GM23338 (cell line): ENCODE data around the gene ABL1. TPM values are rescaled to one million over a fixed set of nuclear protein-coding genes. Genes with fewer than 3 reads are reported as not detected.

Experiments
- ATAC-seq: fragments of 200-7000 bp; cut with Tn5 transposase; 3 replicates; pipeline ENCODE4 v1.9.1; 2020
- DNase-seq: peaks from one replicate; pipeline ENCODE4 v3.0.0-alpha.2; 2015; ENCODE audit warnings: low spot score
- H2AFZ ChIP-seq: fragments of 200-600 bp; sonication (generic); 2 replicates; pipeline ENCODE4 v1.8.0; 2016; ENCODE audit warnings: antibody characterized with exemption, mild to moderate bottlenecking, moderate library complexity
- H3F3A ChIP-seq: fragments of 200-600 bp; sonication (generic); replicated peaks from 2 replicates; pipeline ENCODE4 v1.8.0; 2017; ENCODE audit warnings: antibody characterized with exemption, mixed run types, low read depth
- H3K27ac ChIP-seq: fragments of 200-600 bp; sonication (generic); 2 replicates; pipeline ENCODE4 v1.6.1; 2016; ENCODE audit warnings: low read depth
- H3K27me3 ChIP-seq: fragments of 200-600 bp; sonication (generic); 2 replicates; pipeline ENCODE4 v1.8.0; 2016; ENCODE audit warnings: mild to moderate bottlenecking, mixed run types, moderate library complexity; ENCODE audit not compliant: insufficient read depth
- H3K36me3 ChIP-seq: fragments of 200-600 bp; sonication (generic); 2 replicates; pipeline ENCODE4 v1.8.0; 2016; ENCODE audit warnings: mild to moderate bottlenecking; ENCODE audit not compliant: insufficient read depth
- H3K4me1 ChIP-seq: fragments of 200-600 bp; sonication (generic); 2 replicates; pipeline ENCODE4 v1.8.0; 2016; ENCODE audit warnings: mild to moderate bottlenecking, moderate library complexity; ENCODE audit not compliant: insufficient read depth
- H3K4me2 ChIP-seq: fragments of 200-600 bp; sonication (generic); 2 replicates; pipeline ENCODE4 v1.7.1; 2017; ENCODE audit warnings: mixed run types
- H3K4me3 ChIP-seq: fragments of 200-600 bp; sonication (generic); 2 replicates; pipeline ENCODE4 v1.6.1; 2016; ENCODE audit warnings: mixed run types
- H3K79me2 ChIP-seq: fragments of 200-600 bp; sonication (generic); replicated peaks from 2 replicates; pipeline ENCODE4 v1.8.0; 2017; ENCODE audit warnings: mild to moderate bottlenecking; ENCODE audit not compliant: insufficient read depth
- H3K9me2 ChIP-seq: fragments of 200-600 bp; sonication (generic); 2 replicates; pipeline ENCODE4 v1.8.0; 2017; ENCODE audit not compliant: insufficient read depth
- H4K20me1 ChIP-seq: fragments of 200-600 bp; sonication (generic); replicated peaks from 2 replicates; pipeline ENCODE4 v1.8.0; 2017; ENCODE audit warnings: mild to moderate bottlenecking; ENCODE audit not compliant: insufficient read depth
- H3K27ac Mint-ChIP-seq: 2 replicates; pipeline ENCODE4 v1.8.0; 2020; ENCODE audit warnings: inconsistent platforms, mild to moderate bottlenecking, moderate library complexity, mixed read lengths
- H3K27me3 Mint-ChIP-seq: 3 replicates; pipeline ENCODE4 v1.8.0; 2022; ENCODE audit warnings: low read depth, mild to moderate bottlenecking, moderate library complexity, mixed read lengths, inconsistent platforms; ENCODE audit not compliant: insufficient read depth, poor library complexity
- H3K36me3 Mint-ChIP-seq: 3 replicates; pipeline ENCODE4 v1.8.0; 2021; ENCODE audit warnings: low read depth, mild to moderate bottlenecking, inconsistent platforms, moderate library complexity, mixed read lengths
- H3K4me1 Mint-ChIP-seq: 3 replicates; pipeline ENCODE4 v1.8.0; 2020; ENCODE audit warnings: mild to moderate bottlenecking, inconsistent platforms, mixed read lengths
- H3K4me3 Mint-ChIP-seq: 3 replicates; pipeline ENCODE4 v1.8.0; 2021; ENCODE audit warnings: moderate library complexity, mild to moderate bottlenecking, inconsistent platforms, mixed read lengths
- H3K9me3 Mint-ChIP-seq: 3 replicates; pipeline ENCODE4 v1.8.0; 2020; ENCODE audit warnings: moderate library complexity, mild to moderate bottlenecking, inconsistent platforms, mixed read lengths
- EZH2 ChIP-seq: fragments of 200-600 bp; sonication (generic); IDR thresholded peaks from one replicate; pipeline ENCODE4 v1.8.0; 2017; ENCODE audit warnings: antibody characterized with exemption, mild to moderate bottlenecking, low read depth; ENCODE audit not compliant: unreplicated experiment
- JUNB ChIP-seq: IDR thresholded peaks from one replicate; pipeline ENCODE4 v1.6.1; 2016; ENCODE audit warnings: antibody characterized with exemption; ENCODE audit not compliant: unreplicated experiment
- NANOG ChIP-seq: IDR thresholded peaks from 2 replicates; pipeline ENCODE4 v1.6.1; 2016; ENCODE audit warnings: antibody characterized with exemption, borderline replicate concordance
- POLR2AphosphoS5 ChIP-seq: IDR thresholded peaks from 2 replicates; pipeline ENCODE4 v1.6.1; 2016; ENCODE audit warnings: antibody characterized with exemption, low read depth
- STAT1 ChIP-seq: IDR thresholded peaks from one replicate; pipeline ENCODE4 v1.6.1; 2016; ENCODE audit warnings: antibody characterized with exemption; ENCODE audit not compliant: unreplicated experiment
- ZNF331 ChIP-seq: fragments of 250-450 bp; sonication (Bioruptor Pico); IDR thresholded peaks from 2 replicates; pipeline ENCODE4 v1.5.0; 2020; ENCODE audit warnings: low read depth, mild to moderate bottlenecking, moderate library complexity
- polyA plus RNA-seq: library from polyadenylated mRNA; unstranded; fragments of >200 nt; fragmentation: Nextera tagmentation; extraction: Ambion mirVana; gene quantifications from 2 replicates; pipeline ENCODE4 v1.2.1, GENCODE V29; 2016
- total RNA-seq: library from RNA; depleted of rRNA; stranded (reverse); fragments of >200 nt; shearing (Covaris generic); gene quantifications from 2 replicates; pipeline ENCODE4 v1.2.3, GENCODE V29; 2014
- TF ChIP-seq, protein P1 (sequence below): fragments of 250-450 bp; sonication (Bioruptor Pico); IDR thresholded peaks from 2 replicates; pipeline ENCODE4 v1.5.0; 2020; ENCODE audit warnings: mild to moderate bottlenecking, moderate library complexity
- TF ChIP-seq, protein P2 (sequence below): IDR thresholded peaks from 2 replicates; pipeline ENCODE4 v1.6.1; 2016; ENCODE audit warnings: antibody characterized with exemption
- TF ChIP-seq, protein P3 (sequence below): IDR thresholded peaks from one replicate; pipeline ENCODE4 v1.6.1; 2018; ENCODE audit warnings: antibody characterized with exemption; ENCODE audit not compliant: unreplicated experiment

ABL1 gene
- total and polyA plus RNA-seq, 2 experiments from 2014 or later: 20.7 to 85.1 TPM

DNA sequence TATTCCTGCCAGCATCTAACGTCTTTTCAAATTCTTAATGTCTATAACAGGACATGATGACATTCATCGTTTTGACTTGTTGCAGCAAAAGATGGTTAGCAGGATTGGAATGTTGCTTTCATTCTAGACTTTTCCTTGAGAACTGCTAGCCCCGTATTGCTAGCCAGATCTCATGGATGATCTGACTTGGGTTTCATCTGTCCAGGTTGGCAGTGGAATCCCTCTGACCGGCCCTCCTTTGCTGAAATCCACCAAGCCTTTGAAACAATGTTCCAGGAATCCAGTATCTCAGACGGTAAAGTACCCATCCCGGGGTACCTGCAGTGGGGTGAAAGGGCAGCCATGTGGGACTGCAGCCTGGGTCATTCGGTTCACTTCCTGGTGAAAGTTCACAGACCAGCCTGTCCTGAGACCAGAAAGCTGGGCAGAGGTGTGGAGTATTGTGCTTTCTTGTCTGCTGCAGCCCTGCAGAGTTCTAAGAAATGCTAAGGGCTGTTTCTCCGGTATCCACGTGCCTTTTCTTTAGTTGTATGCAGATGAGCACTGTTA, 44.9 kb downstream of the ABL1 start:
- Histone ChIP-seq H3K27ac (no peak overlapping the region; the same call in 1 of the 2 replicates), H4K20me1 (peaks cover 6% of the 10 kb centered on the region), H2AFZ (no peak overlapping the region), H3K4me2 (no peak overlapping the region), H3K36me3 (peaks cover 57% of the 10 kb centered on the region), H3K79me2 (no peaks in the 10 kb centered on the region), H3K4me1 (no peaks in the 10 kb centered on the region), H3F3A (no peaks in the 10 kb centered on the region), H3K27me3 (no peaks in the 10 kb centered on the region), H3K9me2 (no peaks in the 10 kb centered on the region), H3K4me3 (no peak overlapping the region)
- Mint-ChIP-seq H3K9me3 (no peaks in the 10 kb centered on the region), H3K4me1 (0 out of 3 replicates have a peak, but pooled peaks cover 2% of the 10 kb centered on the region), H3K4me3 (no peak overlapping the region), H3K27me3 (peaks cover 6% of the 10 kb centered on the region), H3K36me3 (peaks cover 80% of the 10 kb centered on the region), H3K27ac (no peak overlapping the region)
- DNase-seq: no peak
- TF ChIP-seq, protein P1, sequence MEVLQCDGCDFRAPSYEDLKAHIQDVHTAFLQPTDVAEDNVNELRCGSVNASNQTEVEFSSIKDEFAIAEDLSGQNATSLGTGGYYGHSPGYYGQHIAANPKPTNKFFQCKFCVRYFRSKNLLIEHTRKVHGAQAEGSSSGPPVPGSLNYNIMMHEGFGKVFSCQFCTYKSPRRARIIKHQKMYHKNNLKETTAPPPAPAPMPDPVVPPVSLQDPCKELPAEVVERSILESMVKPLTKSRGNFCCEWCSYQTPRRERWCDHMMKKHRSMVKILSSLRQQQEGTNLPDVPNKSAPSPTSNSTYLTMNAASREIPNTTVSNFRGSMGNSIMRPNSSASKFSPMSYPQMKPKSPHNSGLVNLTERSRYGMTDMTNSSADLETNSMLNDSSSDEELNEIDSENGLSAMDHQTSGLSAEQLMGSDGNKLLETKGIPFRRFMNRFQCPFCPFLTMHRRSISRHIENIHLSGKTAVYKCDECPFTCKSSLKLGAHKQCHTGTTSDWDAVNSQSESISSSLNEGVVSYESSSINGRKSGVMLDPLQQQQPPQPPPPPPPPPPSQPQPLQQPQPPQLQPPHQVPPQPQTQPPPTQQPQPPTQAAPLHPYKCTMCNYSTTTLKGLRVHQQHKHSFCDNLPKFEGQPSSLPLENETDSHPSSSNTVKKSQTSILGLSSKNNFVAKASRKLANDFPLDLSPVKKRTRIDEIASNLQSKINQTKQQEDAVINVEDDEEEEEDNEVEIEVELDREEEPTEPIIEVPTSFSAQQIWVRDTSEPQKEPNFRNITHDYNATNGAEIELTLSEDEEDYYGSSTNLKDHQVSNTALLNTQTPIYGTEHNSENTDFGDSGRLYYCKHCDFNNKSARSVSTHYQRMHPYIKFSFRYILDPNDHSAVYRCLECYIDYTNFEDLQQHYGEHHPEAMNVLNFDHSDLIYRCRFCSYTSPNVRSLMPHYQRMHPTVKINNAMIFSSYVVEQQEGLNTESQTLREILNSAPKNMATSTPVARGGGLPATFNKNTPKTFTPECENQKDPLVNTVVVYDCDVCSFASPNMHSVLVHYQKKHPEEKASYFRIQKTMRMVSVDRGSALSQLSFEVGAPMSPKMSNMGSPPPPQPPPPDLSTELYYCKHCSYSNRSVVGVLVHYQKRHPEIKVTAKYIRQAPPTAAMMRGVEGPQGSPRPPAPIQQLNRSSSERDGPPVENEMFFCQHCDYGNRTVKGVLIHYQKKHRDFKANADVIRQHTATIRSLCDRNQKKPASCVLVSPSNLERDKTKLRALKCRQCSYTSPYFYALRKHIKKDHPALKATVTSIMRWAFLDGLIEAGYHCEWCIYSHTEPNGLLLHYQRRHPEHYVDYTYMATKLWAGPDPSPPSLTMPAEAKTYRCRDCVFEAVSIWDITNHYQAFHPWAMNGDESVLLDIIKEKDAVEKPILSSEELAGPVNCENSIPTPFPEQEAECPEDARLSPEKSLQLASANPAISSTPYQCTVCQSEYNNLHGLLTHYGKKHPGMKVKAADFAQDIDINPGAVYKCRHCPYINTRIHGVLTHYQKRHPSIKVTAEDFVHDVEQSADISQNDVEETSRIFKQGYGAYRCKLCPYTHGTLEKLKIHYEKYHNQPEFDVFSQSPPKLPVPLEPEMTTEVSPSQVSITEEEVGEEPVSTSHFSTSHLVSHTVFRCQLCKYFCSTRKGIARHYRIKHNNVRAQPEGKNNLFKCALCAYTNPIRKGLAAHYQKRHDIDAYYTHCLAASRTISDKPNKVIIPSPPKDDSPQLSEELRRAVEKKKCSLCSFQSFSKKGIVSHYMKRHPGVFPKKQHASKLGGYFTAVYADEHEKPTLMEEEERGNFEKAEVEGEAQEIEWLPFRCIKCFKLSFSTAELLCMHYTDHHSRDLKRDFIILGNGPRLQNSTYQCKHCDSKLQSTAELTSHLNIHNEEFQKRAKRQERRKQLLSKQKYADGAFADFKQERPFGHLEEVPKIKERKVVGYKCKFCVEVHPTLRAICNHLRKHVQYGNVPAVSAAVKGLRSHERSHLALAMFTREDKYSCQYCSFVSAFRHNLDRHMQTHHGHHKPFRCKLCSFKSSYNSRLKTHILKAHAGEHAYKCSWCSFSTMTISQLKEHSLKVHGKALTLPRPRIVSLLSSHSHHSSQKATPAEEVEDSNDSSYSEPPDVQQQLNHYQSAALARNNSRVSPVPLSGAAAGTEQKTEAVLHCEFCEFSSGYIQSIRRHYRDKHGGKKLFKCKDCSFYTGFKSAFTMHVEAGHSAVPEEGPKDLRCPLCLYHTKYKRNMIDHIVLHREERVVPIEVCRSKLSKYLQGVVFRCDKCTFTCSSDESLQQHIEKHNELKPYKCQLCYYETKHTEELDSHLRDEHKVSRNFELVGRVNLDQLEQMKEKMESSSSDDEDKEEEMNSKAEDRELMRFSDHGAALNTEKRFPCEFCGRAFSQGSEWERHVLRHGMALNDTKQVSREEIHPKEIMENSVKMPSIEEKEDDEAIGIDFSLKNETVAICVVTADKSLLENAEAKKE (CRISPR knock-in tag): no peak
- TF ChIP-seq, protein P2, sequence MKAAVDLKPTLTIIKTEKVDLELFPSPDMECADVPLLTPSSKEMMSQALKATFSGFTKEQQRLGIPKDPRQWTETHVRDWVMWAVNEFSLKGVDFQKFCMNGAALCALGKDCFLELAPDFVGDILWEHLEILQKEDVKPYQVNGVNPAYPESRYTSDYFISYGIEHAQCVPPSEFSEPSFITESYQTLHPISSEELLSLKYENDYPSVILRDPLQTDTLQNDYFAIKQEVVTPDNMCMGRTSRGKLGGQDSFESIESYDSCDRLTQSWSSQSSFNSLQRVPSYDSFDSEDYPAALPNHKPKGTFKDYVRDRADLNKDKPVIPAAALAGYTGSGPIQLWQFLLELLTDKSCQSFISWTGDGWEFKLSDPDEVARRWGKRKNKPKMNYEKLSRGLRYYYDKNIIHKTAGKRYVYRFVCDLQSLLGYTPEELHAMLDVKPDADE: no peak
- no peak for TF ChIP-seq NANOG
- TF ChIP-seq POLR2AphosphoS5: no peak
- TF ChIP-seq EZH2: no peak
- TF ChIP-seq ZNF331 (CRISPR knock-in tag): no peak
- TF ChIP-seq, protein P3, sequence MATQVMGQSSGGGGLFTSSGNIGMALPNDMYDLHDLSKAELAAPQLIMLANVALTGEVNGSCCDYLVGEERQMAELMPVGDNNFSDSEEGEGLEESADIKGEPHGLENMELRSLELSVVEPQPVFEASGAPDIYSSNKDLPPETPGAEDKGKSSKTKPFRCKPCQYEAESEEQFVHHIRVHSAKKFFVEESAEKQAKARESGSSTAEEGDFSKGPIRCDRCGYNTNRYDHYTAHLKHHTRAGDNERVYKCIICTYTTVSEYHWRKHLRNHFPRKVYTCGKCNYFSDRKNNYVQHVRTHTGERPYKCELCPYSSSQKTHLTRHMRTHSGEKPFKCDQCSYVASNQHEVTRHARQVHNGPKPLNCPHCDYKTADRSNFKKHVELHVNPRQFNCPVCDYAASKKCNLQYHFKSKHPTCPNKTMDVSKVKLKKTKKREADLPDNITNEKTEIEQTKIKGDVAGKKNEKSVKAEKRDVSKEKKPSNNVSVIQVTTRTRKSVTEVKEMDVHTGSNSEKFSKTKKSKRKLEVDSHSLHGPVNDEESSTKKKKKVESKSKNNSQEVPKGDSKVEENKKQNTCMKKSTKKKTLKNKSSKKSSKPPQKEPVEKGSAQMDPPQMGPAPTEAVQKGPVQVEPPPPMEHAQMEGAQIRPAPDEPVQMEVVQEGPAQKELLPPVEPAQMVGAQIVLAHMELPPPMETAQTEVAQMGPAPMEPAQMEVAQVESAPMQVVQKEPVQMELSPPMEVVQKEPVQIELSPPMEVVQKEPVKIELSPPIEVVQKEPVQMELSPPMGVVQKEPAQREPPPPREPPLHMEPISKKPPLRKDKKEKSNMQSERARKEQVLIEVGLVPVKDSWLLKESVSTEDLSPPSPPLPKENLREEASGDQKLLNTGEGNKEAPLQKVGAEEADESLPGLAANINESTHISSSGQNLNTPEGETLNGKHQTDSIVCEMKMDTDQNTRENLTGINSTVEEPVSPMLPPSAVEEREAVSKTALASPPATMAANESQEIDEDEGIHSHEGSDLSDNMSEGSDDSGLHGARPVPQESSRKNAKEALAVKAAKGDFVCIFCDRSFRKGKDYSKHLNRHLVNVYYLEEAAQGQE: no peak
- no peak for TF ChIP-seq JUNB
- TF ChIP-seq STAT1: no peak
- ATAC-seq: no peak
